HUDEP-2 (cell line): ENCODE results near the gene TRAPPC3.
A peak's percentile ranks its signal among the peaks of the same experiment; 100 is the strongest.
"Not testable (repeated sequence)": the region's sequence is repeated elsewhere in the genome, so short reads cannot be mapped to it uniquely, and the experiment has no call there.

Experiments
- DNase-seq, 76 experiments: peaks; one replicate each; lab custom pipeline; 2025; ENCODE audit not compliant: unreplicated experiment in 76 of 76; lab: John Stamatoyannopoulos, UW

The TRAPPC3 gene

GRCh38 chr1:36149237-36149972 is at the start of gene TRAPPC3:
TRAPPC3 (minus strand) TSS chr1:36149486; CDS start chr1:36149378, 108 bp downstream.
- DNase-seq: peak; percentile 43 to 99 (median 98)

DNA sequence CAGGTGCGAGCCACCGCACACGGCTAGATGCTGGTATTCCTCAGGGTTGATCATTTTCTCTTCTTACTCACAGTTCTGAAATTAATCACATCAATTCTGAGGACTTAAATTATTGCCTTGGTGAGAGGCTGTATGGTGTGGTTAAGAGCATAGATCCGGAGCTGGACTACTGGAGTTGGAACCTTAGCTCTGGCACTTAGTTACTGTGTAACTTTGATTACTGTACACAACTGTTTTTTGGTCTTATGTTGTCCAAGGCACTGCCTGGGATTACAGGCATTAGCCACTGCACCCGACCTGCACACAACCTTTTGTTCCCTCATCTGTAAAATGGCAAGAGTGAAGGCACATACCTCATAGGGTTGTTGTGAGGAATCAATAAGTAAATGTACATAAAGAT is 49.4 kb upstream of the TRAPPC3 start:
- DNase-seq: no peak

GRCh38 chr1:36196805-36197204 is 47.5 kb upstream of the TRAPPC3 start:
- DNase-seq: not testable (repeated sequence)

DNA sequence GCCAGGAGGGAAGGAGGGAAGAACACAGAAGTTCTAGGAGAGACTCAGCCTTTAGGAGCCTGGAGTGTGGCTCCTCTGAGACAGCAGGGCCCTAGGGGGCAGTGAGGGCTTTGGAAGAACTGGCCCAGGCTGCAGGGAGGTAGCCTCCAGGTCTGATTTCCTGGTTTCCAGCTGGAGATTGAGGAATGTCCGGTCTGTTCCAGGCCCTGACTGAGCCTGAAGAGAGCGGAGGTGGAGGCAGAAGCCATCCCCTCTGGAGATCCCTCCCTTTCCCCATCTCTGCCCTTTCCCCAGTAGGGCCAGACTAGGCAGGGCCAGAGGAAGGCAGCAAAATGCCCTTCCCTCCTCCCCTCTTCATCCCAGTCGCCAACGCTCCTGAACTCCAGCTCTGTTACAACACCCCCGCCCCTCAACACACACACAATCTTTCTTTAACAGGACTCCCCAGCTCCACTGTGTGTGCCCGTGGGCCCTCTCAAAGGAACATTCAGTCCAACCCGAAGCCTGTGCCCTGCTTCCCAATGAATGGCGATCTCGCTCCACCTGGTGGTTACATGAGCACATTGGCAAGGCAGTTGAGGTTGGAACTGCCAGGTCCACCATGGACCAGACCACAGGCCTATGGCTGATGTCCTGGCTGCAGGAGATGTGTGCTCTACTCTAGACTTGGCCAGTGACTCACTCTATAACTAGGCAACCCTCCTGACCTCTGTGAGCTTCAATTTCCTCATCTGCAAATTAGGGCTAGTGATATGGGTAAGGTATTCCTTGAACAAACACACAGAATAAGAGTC is 38.7 kb upstream of the TRAPPC3 start:
- peak in 72 of 76 experiments; percentile 5 to 88 (median 66) for DNase-seq

DNA sequence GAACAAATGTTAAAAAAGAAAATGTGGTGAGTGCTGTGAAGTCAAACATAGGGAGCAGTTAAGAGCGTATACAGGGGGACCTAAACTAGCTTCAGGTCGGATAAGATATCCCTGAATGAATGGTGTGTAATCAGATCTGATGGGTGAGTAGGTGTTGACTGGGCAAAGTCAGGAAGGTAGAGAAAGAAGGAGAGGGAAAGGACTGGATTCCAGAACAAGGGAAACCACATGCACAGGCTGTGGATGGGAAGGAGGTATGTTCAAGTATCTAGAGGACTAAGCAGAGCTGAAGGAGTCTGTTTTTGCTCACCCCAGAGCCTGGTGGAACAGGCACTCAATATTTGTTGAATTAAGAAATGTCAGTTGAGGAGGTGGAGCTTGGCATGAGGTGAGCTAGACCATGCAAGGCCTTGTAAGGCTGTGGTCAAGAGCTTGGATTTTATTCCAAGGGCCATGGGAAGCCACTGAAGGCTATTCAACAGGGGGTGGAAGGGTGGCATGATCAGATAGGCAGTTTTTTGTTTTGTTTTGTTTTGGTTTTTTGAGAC is 34.1 kb upstream of the TRAPPC3 start:
- DNase-seq: peak in 1 of 76 experiments; percentile 6

DNA sequence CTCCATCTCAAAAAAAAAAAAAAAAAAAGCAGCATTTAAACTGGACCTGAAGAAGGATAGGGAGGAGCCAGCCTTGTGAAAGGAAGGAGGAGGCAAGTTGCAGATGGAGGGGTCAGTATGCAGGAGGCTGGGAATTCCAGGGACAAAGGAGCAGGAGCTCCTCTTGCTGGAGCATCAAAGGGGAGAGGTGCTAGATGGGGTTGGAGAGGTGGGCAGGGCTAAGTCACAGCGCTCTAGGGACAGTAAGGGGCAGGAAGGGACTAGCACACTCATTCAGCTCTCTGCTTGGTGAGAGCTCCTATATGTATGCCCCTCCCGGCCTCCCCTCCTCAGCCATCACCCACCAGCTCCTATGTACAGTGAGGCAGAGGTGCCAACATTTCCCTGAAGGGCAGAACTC is 33.4 kb upstream of the TRAPPC3 start:
- DNase-seq: no peak

GRCh38 chr1:36179220-36179600 is 29.9 kb upstream of the TRAPPC3 start:
- no peak for DNase-seq

DNA sequence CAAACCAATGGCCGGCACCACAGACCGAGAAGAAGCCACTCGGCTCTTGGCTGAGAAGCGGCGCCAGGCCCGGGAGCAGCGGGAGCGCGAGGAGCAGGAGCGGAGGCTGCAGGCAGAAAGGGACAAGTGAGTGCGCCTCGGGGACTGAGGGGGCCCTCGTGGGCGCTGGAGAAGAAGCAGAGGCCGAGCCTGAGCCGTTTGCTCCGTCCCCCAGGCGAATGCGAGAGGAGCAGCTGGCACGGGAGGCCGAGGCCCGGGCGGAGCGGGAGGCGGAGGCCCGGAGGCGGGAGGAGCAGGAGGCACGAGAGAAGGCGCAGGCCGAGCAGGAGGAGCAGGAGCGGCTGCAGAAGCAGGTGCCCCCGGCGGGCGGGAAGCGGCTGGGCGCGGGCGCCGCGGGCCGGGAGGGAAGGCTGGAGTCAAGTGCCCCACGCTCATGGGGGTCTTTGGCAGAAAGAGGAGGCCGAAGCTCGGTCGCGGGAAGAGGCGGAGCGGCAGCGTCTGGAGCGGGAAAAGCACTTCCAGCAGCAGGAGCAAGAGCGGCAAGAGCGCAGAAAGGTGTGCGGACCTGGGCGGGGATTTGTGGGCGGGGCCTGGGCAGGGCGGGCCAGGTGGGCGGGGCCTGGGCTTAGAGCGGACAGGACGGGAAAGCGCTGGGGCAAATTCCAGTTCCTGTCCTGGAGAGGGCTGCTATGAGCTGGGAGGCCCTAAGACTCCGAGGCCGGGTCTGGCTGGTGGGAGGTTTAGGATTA is 29.4 kb upstream of the TRAPPC3 start:
- DNase-seq: no peak

- no peak for DNase-seq
Measured at GRCh38 chr1:36177589-36178431, 28.5 kb upstream of the TRAPPC3 start.

GRCh38 chr1:36176106-36176949 is 27.0 kb upstream of the TRAPPC3 start:
- no peak for DNase-seq

- no peak for DNase-seq
Measured at GRCh38 chr1:36175137-36176095, 26.1 kb upstream of the TRAPPC3 start.

DNA sequence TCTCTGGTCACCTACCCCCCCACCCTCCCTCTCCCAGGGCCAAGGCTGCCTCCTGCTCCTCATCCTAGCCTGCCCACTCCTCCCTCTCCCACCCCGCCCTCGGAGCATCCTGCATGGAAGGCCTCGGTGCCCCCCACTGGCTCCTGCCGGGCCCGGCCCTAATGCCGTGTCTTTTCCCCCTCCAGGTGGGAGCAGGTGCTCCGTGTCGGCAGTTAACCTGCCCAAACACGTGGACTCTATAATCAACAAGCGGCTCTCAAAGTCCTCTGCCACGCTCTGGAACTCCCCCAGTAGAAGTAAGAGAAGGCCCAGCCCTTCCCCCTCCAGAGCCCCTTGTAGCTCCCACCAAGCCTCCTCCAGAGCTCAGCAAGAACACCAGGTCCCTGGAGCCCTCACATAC is 25.4 kb upstream of the TRAPPC3 start:
- DNase-seq: no peak

GRCh38 chr1:36172983-36173382 is 23.7 kb upstream of the TRAPPC3 start:
- DNase-seq: no peak

- DNase-seq: no peak
Measured at GRCh38 chr1:36172017-36172747, 22.9 kb upstream of the TRAPPC3 start.

GRCh38 chr1:36170643-36171412 is 21.5 kb upstream of the TRAPPC3 start:
- DNase-seq: no peak

DNA sequence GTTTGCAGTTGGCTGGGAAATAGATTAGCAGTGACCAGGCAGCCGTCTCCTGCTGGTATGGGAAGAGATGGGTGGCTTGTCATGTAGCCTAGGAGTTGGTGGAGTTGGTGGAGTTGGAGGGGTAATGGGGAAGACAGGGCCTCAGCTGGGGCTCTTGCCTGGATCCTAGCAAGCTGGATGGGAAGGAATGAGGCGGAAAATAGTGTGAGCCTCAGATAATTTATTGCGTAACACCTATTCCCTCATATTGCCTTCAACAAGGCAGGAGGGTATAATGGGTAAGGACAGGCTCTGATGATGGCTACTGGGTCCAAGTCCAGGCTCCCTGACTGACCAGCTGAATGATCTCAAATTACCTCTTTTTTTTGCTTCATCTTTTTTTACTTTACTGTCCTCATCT is 19.2 kb upstream of the TRAPPC3 start:
- no peak for DNase-seq
